ENCODE measurements around the gene DLG5.

The DLG5 gene

DNA sequence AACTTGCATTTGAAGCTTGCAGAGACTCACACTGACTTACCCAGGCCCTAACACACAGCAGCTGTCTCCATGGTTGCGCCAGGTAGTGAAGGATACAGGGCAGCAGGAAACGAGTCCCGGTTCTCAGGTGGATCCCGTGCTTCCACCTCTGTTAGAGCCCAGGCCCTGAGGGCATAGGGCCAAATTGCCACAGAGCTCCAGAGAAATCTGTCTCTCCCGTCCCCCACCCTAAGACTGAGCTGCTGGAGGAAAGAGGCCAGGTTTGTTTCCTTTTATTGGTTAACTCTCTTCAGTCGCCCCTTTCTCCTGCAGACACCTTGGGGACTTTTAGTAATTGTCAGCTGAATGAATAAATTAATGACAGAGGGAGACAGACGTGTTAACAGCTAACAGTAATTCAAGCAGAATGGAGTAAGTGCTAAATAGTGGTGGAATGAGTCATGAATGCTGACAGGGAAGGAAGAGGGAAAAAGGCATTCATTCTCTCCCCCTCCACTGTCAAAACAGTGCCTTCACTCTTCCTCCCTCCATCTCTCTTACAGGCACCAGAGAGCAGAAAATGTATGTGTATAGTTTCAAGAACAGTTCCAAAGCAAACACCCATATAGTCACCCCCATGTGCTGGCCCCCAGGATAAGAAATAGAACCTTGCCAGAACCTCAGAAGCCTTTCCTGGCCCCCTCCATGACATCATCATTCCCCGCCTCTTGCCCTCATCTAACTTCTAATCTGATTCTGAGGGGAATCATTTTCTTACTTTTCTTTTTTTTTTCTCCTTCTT lies 16.8 kb upstream of the DLG5 start:
- peak; percentile 11 for DNase-seq

DNA sequence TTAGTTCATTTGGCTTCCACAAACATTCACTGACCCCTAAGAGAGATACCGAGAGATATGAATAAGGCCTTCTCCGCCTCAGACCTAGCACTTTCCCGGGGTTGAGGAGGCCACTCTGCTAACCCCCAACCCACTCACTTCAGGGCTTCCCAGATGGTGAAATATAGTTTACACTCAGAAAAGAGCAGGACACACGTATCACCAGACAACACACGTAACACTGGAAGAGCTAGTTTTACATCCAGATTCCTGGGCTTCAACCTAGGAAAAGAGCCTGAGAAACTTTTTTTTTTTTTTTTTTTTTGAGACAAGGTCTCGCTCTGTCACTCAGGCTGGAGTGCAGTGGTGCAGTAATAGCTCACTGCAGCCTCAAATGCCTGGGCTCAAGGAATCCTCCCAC lies 15.2 kb upstream of the DLG5 start:
- DNase-seq = no peak

DNA sequence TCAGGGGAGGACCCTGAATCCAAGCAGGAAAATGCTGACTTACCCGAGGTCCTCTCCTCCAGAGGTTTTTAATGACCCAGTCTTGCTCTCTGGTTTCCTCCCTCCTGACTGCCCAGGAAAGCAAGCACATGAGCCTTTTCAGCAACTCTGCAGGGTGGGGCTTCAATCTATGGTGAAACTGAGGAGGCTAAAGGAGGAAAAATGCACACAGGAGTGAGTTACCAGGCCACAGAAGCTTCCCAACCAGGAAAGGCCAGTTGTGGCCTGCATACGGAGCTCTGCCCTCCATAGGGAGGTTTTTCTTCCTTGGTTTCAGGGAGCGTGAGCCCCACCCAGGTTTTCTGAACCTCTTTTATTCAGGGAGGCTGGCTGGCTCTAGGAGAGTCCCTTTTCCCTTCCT lies 14.1 kb upstream of the DLG5 start:
- no peak for DNase-seq

DNA sequence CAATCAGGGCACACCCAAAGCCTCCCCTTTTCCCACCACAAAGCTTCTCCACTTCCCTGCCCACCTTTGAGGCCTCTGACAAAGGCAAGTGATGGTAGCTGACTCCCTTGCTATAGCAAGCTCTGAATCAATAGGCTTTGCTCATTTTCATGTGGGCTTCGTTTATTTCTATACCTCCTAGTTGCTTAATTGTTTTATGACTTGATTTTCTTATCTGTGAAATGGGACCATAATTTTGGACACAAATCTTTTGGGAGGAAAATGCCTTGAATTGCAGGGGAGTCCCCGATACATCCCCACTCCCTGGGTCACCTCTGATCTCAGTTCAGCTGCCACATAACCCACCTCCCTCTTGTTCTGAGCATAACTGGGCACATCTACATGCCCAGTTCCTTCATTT lies 13.7 kb upstream of the DLG5 start:
- DNase-seq = no peak

DNA sequence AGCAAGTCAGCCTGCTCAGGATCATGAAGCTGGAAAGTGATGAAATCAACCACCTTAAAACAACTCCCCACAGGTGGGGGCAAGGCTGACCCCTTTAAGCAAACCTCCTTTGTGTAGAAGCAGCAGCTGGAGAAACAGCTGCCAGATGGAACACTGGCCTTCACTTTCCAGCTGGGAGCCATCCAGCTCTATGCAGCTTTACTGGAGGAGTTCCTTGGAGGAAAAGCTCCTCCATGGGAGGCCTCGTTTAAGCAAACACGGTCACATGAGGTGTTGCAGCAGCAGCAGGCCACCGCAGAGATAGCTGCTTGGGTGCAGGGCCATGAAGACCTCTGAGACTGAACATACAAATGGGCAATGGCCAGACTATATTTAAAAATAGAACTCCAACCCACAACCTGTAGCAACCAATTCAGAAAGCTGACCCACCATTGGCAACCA lies 13.0 kb upstream of the DLG5 start:
- no peak for DNase-seq

DNA sequence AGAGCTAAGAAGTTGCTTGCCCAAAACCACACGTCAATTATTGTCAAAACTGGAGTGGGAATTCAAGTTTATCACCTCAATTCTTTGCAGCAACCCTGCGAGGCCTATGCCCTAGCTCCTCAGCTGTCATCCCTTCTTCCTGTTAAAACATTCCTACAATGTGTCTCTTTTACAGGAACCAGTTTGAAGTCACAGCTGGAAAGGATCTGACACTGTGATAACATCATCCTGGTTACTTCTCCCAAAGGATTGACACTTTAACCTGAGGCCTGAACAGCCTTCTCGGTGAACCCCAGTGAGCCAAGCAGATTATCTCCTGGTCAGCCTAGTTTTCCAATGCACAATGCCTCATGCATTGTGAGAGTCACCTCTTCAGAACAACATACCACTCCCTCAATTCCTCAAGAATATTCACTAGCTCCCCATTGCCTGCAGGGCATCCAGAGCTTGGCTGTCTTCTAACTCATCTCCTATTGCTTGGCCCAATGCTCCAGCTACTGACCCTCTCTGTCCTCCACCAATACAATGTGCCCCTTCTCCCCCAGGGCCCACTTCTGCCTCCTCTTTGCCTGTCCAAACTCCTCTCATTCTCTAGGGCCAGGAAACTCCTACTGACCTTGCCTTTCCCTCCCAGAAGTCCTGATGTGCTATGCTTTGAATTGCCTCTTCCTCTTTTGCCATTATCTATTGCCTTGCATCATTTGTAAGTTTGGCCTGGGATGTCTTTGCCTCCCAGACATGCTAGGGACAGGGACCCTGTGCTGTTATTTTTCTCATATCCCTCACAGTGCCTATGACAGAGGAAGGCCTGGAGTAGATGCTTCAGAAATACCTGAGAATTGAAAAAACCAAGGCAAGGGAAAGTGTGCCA lies 10.4 kb upstream of the DLG5 start:
- no peak for DNase-seq

DNA sequence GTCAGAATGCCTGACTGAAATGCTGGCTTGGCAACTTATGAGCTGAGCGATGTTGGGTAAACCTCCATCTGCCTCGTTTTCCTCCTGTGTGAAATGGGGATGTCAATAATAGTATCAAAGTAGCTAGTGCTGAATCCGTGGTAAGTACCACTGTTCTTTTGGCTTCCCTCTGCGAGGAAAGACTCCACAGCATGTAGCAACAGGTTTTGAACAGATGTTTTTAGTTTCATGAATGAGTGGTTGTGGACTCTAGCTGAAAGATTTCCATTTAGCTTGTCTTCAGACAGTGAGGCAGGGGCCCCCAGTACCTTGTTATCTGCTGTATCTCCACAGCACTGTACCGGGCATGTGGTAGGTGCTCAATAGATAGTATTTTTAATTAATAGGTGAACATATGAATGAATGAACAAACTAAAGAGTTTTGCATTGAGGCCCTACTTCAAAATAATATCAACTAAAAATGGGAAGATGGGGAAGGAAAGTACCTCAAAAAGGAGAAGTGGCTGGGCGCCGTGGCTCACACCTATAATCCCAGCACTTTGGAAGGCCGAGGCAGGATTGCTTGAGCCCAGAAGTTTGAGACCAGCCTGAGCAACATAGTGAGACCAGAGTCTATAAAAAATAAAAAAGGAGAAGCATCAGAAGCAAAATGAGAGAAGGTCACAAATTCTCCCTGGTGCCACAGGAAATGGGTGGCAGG lies 5.6 kb upstream of the DLG5 start:
- no peak for DNase-seq

DNA sequence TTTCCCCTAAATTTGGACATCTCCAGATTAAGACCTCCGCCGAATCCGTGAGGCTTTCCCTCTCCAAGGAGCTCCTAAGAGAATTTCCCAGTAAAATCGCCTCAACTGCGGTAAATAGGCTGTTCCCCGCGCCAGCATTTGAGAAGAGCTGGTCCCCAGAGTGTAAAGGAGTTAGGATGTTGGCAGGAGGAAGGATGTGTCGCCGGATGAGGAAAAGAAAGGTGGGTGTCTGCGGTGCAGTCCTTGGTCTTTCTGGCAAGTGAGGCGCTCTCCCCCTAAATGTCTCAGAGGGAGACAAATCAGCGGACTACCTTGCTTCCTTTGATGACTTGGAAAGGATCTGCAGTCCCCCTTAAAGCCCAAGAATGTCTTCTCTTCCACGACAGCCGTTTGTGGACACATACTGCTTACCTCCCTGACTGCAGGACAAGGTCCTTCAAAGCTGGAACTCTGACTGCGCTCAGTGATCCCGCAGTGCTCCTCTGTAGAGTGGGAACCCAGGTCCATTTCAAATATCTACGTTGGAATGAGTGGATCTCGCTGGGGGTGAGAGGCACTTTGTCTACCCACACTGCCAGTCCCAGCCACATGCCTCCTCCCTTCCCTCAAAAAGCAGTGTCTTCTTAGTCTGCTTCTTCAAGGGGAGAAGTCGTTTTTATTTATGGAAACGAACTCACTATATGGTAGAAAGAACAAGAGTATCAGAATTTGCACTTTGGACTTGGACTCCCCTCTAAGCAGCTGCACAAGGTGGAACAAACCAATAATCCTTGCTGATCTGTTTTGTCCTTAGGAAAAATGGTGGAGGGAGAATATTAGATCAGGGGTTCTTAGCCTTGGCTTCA lies 1.1 kb upstream of the DLG5 start:
- no peak for DNase-seq

DNA sequence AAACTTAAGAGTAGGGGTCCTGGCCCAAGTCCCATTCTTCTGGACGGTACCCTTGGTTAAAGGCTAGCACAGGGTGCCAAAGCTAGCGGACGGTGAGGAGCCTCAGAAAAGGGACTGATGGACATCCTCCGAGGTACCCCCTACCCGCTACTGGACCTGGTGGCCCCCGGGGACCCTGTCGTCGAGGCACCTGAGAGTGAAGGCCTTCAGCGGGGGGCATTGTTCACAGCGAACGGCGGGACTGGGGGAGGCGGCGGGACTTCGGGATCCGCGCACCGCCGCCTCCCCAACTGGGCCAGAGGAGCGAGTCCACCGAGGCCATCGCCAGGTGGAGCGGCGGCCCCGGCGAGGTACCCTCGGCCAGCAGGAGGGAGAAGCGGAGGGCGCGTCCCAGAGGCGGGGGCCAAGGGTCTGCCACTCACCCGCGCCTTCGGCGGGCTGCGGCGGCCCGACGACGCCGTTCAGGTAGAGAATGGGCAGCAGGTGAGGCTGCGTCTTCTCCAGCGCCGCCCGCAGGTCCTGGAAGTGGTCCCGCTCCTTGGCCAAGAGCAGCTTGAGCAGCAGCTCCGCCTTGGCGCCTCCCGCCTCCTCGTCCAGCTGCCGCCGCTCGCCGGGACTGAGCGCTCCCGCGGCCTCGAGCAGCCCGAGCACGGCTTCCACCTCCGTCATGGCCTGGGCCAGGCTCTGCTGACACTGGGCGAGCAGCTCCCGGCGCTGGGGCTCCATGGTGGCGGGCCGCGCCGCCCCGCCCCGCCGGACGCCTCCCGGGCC lies 575 bp downstream of the DLG5 start:
- DNase-seq = peak; percentile 40

DNA sequence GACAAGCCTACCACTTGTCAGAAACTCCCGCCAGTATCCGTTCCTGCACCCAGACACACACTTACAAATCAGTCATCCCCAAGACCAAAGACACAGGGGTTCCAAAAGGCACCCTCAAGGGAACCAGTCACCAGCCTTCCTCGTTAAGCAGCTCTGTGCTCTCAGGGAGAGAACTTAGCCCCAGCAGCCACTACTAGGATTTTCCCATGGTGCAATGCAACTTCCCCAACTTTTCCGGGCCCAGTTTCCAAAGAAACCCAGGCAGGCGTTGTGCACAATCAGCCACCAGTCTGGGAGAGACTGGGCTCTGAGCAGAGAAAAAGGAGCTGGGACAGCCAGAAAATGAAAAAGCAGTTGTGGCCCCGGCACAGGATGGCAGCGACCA lies 1.2 kb downstream of the DLG5 start:
- no peak for DNase-seq

DNA sequence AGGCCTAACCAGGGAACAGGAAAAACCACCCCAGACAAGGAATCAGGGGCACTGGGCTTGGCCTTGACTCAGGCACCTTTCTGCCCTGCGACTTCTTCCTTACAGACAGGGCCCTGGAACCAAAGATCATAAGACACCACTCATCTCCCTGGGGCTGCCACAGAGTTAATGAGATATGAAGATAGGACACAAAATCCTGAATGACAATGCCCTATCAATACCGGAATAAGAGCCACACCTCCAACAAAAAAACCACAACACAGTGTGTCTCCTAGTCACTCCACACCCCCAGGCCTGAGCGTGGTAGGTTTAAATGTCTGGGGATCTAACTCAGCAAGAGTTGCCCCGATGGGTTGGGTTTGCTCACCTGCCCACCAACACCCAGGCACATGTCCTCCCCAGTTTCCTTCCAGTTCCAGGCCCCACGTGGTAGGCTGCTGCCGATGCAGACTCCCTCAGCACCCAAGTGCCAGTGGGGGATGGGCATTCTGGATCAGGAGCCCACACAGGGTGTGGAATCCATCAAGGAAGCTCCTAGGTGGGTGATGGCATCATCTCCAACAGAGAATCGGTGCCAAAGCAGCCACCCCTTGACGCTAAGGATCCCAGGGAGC lies 3.9 kb downstream of the DLG5 start:
- DNase-seq = no peak

DNA sequence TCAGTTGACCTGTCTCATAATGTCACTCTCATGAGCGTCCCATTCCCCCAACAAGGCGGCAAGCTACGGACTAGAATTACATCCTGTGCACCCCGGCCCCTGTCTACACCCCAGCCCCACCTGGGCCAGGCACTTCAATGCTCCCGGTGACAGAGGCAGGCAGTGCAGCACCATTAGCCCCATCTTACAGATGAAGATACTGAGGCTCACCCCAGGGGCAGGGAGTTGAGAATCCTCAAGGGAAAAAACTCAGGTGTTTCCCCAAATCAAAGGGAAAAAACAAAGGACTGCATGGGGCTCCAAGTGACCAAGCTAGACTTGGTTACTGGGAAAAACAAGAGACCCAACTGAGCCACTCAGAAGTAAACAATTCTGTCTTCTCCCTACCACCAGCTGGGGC lies 4.5 kb downstream of the DLG5 start:
- no peak for DNase-seq

DNA sequence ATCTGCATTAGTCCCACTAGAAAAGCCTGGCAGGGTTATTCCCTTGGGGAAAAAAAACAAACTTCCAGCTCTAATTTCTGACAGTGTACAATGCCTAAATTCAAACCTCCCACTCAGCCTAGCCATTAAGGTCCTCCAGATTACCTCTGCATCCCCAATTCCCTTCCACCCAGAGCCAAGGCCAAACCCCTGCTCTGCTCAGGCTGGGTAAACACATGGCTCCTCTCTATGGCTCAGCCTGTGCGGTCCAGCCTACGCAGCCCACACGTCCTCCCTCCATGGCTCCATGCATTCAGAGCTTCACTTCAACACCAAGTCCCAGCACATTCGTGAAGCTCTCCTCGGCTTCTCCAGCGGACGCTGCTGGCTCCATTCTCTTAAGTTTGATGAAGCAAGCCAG lies 5.2 kb downstream of the DLG5 start:
- DNase-seq = no peak

DNA sequence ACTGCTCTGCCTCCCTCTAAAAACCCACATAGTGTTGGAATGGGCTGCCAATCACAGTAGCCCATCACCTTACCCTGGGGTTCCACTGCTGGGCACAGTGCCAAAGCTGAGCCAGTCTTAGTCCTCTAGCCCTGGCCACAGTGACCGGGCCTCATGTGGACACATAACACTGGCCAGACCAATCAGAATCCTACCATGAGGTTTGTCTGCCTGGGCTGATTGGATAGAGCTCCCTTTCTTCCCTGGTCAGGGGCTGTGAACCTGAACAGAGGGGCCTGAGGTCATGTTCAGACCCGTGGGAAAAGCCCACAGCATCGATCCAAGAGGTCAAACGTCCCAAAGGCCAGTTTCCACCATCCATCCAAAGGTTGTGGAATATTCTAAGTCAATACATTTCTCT lies 6.1 kb downstream of the DLG5 start:
- no peak for DNase-seq

DNA sequence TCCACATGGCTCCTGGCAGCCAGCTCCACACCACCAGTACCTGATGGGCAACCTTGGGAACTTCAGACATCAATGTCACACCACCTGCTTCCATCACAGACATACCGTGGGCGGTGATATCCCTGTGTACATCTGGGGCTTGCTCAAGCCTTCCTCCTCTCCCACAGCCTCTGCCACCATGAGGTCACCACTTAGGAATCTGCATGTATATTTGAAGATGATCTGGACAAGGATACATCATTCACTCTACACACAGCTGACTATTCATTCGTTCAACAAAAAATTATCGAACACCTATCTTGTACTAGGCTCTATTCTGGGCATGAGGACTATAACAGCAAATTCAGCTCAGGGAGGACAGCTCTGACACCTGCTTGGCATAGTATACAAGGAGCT lies 6.8 kb downstream of the DLG5 start:
- DNase-seq = no peak

DNA sequence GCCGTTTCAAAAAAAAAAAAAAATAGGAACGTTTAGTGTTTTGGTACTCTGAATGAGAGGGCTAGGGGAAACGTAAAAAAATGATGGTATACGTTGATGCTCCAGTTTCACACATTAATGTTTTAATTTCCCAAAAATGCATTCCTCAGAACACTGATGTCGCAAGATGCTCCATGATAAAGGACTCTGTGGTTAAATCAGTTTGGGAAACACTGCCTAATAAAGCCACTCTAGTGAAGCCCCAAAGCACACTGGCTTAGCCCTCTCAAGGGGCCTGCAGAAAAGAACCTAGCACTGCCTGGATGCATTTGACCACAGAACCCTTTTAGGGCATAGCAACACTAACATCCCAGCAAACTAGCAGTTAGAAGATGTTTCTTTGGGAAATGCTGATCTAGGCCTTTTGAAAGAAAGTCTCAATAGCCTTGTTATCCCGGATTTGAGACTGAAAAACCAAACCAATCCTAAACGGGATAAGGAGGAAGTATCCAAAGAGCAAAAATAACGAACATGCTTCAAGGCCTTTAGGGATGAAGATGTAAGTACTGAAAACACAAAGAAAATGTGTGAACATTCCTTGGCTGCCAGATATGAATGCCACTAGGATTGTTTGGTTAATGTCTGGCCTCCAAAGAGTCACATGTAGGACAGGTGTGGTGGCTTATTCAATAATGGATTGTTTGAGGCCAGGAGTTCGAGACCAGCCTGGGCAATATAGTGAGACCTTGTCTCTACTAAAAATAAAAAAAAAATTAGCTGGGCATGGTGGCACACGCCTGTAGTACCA lies 11.0 kb downstream of the DLG5 start:
- DNase-seq = no peak

DNA sequence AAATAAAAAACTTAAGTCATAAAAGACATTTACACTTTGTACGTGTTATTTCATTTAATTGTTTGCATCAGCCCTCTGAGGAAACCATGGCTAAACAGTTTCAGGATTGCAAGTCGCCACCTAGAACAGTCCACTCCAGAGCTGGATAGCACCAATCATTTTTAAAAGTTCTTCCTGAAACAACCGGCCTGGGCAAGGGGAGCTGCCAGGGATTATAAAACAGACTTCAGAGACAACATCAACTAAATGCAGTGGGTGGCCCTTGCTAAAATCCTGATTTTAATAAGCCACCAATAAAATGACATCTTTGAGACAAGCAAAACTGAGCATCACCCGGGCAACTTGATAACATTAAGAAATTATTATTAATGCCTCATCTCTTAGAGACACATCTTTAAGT lies 13.5 kb downstream of the DLG5 start:
- DNase-seq = no peak

DNA sequence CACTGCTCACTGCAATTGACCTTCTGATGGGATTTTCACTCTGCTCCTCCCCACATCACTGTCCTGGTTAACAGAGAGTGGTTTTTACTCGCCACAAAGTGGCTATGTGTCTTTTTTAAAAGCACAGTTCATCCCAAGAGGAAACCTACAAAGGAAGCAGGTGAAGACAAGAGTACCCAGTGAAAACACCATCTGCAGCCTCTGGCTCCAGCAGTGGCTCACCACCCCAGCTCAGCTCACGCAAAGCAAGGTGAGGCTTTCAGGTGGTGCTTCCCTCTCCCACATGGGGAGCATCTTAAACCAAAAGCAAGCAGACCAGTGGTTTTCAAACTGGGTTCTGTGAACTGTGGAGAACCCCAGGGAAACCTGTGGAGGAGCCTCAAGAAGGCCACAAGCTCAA lies 14.0 kb downstream of the DLG5 start:
- DNase-seq = no peak

DNA sequence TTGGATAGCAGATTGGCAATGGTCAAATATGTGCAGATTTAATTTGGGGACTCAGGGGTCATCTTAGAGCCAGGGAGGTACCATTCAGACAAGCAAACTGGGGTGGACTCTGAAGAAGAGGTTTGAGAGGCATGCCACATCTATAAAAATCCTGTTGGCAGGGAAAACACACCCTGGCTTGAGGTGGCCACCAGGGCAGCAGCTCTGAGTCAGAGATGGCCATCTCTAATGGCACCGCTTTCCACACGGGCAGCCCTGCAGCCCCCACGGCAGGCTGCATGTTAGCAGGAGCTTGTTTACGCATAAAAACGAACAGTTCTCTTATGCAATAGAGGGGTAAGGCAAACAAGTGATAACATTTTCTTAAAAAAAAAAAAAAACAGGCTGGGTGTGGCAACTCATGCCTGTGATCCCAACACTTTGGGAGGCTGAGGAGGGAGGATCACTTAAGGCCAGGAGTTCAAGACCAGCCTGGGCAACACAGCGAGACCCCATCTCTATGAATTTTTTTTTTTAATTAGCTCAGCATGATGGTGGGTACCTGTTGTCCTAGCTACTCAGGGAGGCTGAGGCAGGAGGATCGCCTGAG lies 14.9 kb downstream of the DLG5 start:
- no peak for DNase-seq

DNA sequence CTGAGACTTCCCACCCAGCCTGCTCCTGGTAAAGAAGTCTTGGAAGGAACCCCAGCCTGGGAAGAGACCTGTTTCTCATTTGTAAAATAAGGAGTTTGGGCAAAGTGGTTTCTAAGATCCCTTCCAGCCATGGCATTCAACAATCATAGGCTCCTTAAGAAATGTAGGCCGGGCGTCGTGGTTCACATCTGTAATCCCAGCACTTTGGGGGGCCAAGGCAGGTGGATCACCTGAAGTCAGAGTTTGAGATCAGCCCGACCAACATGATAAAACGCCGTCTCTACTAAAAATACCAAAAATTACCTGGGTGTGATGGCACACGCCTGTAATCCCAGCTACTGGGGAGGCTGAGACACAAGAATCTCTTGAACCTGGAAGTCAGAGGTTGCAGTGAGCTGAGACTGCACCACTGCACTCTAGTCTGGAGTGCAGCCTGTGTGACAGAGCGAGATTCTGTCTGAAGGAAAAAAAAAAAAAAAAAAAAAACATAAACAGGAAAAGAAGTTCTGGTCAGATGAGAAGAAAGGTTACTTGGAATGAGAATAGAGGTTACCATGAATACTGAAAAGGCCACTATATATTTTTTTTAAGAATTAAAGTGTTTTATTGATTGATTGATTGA lies 15.9 kb downstream of the DLG5 start:
- DNase-seq = no peak
